Measurements from ENCODE around the gene FAM3A. TPM values are rescaled to one million over a fixed set of nuclear protein-coding genes. Genes with fewer than 3 reads are reported as not detected.

The FAM3A gene
- total RNA-seq, 1 donor from 2014 or later, result 29.6 TPM

DNA sequence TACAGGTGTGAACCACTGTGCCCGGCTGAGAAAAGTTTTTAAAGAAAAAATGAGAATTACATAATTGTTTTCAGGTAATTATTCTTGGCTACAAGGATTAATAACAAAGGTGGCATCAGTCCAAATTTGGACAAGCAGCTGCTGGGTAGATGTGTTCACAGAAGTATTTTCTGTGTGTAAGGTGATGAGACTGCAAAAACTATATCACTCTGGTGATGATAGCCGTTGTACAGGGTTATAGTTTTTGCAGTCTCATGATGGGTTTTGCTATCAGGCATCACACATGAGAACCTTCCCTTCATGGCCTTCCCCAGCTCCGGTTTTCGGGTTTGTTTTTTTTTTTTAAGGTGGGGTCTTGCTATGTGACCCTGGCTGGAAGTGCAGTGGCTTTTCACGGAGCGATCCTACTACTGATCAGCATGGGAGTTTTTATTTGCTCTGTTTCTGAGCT, 20.5 kb downstream of the FAM3A start:
- no peak for DNase-seq (ENCODE audit: low spot score)
- peaks cover 2% of the 10 kb centered on the region for H3K27me3 Mint-ChIP-seq (ENCODE audit: unreplicated experiment)
- H3K36me3 Mint-ChIP-seq (ENCODE audit: low read depth, unreplicated experiment), result no peaks in the 10 kb centered on the region
- no peaks in the 10 kb centered on the region for H3K4me1 Mint-ChIP-seq (ENCODE audit: unreplicated experiment)
- TF ChIP-seq, protein P1, sequence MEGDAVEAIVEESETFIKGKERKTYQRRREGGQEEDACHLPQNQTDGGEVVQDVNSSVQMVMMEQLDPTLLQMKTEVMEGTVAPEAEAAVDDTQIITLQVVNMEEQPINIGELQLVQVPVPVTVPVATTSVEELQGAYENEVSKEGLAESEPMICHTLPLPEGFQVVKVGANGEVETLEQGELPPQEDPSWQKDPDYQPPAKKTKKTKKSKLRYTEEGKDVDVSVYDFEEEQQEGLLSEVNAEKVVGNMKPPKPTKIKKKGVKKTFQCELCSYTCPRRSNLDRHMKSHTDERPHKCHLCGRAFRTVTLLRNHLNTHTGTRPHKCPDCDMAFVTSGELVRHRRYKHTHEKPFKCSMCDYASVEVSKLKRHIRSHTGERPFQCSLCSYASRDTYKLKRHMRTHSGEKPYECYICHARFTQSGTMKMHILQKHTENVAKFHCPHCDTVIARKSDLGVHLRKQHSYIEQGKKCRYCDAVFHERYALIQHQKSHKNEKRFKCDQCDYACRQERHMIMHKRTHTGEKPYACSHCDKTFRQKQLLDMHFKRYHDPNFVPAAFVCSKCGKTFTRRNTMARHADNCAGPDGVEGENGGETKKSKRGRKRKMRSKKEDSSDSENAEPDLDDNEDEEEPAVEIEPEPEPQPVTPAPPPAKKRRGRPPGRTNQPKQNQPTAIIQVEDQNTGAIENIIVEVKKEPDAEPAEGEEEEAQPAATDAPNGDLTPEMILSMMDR (IDR thresholded peaks at IDR 0.05; ENCODE audit: unreplicated experiment), result no peak
- H3K27ac Mint-ChIP-seq (ENCODE audit: unreplicated experiment), result no peak overlapping the region
- H3K4me3 Mint-ChIP-seq (ENCODE audit: unreplicated experiment), result no peak overlapping the region
- H3K9me3 Mint-ChIP-seq (ENCODE audit: unreplicated experiment), result no peaks in the 10 kb centered on the region

DNA sequence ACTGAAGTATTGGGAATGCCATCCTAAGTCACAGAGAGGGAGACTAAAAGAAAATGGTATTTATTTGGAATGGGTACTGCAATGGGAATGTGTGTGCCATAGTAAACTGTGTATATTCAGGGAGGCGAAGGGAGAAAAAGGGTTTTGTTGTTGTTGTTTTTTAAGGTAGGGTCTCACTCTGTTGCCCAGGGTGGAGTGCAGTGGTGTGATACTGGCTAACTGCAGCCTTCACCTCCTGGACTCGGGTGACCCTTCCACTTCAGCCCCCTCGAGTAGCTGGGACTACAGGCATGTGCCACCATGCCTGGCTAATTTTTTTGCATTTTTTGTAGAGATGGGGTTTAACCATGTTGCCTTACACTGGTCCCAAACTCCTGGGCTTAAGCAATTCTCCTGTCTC, 21.3 kb downstream of the FAM3A start:
- Mint-ChIP-seq H3K27me3 (ENCODE audit: unreplicated experiment) (peaks cover 2% of the 10 kb centered on the region), H3K4me1 (ENCODE audit: unreplicated experiment) (peaks cover under 1% of the 10 kb centered on the region), H3K36me3 (ENCODE audit: low read depth, unreplicated experiment) (no peaks in the 10 kb centered on the region), H3K27ac (ENCODE audit: unreplicated experiment) (no peak overlapping the region), H3K4me3 (ENCODE audit: unreplicated experiment) (no peak overlapping the region), H3K9me3 (ENCODE audit: unreplicated experiment) (no peaks in the 10 kb centered on the region)
- no peak for DNase-seq (ENCODE audit: low spot score)
- TF ChIP-seq, protein P1 (IDR thresholded peaks at IDR 0.05; ENCODE audit: unreplicated experiment), result no peak

DNA sequence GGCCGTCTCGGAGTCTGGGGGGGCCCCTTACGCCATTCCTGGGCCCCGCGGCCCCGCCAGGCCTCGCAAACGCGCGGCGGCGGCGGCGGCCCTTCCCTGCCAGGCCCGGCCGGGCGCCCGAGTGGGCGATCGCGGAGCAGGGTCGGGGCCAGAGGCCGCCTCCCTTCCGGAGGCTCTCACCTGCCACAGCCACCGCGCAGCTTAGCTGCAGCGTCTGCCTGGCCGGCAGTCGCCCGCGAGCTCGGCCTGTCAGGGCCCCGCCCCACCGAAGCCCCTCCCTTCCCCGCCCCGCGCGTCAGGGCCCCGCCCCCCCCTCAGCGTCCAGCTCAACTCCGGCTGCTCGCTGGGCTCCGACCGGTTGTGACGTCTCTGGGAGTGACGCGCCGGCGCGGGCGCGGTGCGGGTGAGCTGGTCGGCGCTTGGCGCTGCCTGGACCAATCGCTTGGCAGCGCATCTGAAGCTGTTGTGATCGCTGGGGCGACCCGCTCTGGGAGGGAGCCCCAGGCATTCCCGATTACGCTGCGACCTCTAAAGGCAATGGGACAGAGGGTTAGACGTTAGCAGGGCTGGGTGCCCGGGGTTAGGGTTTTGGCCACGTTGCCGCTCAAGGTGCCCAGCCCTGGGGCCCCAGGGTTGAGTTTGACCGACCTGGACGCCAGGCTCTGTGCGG, 25.5 kb downstream of the FAM3A start, which contains the start of gene SLC10A3:
SLC10A3 (minus strand) TSS at position 216 of the 670 bp plus-strand sequence. CDS start 1,689 bp downstream, outside the sequence.
- H3K27me3 Mint-ChIP-seq (ENCODE audit: unreplicated experiment), result peaks cover 4% of the 10 kb centered on the region
- H3K4me3 Mint-ChIP-seq (ENCODE audit: unreplicated experiment), result peak within 1 kb of the TSS; percentile 88
- H3K36me3 Mint-ChIP-seq (ENCODE audit: low read depth, unreplicated experiment), result peaks cover 4% of the 10 kb centered on the region
- TF ChIP-seq, protein P1 (IDR thresholded peaks at IDR 0.05; ENCODE audit: unreplicated experiment), result no peak
- peak within 1 kb of the TSS; percentile 52 for H3K27ac Mint-ChIP-seq (ENCODE audit: unreplicated experiment)
- DNase-seq (ENCODE audit: low spot score), result peak; percentile 86
- no peaks in the 10 kb centered on the region for H3K9me3 Mint-ChIP-seq (ENCODE audit: unreplicated experiment)
- H3K4me1 Mint-ChIP-seq (ENCODE audit: unreplicated experiment), result peaks cover 2% of the 10 kb centered on the region

DNA sequence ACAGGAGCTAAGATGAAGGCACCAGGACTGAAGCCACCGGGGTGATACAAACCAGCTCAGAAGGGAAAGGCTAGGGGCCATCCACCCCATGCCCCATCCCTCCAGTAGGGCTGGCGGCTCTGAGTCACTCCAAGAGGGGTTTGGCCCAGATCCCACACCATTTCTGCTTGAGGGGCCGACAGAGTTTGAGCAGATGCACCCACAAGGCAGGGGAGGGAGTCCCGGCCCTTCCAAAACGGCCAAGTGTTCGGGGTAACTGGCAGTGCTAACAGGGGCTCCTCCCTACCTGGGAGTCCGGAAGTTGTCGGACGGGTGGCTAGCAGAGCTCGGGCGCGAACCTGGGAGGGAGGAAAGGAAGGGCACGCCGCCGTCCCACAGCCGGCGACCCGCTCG, 26.0 kb downstream of the FAM3A start:
- Mint-ChIP-seq H3K4me3 (ENCODE audit: unreplicated experiment) (peak overlapping the region; percentile 88), H3K27ac (ENCODE audit: unreplicated experiment) (no peak overlapping the region), H3K27me3 (ENCODE audit: unreplicated experiment) (peaks cover 4% of the 10 kb centered on the region), H3K9me3 (ENCODE audit: unreplicated experiment) (no peaks in the 10 kb centered on the region), H3K36me3 (ENCODE audit: low read depth, unreplicated experiment) (peaks cover 4% of the 10 kb centered on the region), H3K4me1 (ENCODE audit: unreplicated experiment) (peaks cover 2% of the 10 kb centered on the region)
- TF ChIP-seq, protein P1 (IDR thresholded peaks at IDR 0.05; ENCODE audit: unreplicated experiment), result no peak
- DNase-seq (ENCODE audit: low spot score), result no peak

DNA sequence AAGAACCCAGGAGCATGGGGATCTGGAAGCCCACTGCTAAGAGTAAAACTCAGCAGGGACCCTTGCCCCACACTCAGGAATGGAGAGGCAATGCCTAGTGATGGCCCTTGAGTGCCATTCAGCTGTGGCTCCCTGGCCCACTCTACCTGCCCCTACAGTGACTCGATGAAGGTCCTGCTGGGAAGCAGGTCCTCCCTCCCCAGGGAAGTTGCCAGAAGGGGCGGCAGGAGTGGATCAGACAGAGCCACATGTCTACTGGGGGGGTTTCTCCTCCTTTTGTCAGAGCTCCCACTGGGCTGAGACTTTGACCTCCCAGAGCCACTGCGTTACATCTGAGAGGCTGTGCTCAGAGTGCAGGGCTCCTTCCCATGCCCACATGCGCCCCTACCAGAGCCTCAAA, 26.9 kb downstream of the FAM3A start:
- Mint-ChIP-seq H3K27me3 (ENCODE audit: unreplicated experiment) (peaks cover 2% of the 10 kb centered on the region), H3K4me3 (ENCODE audit: unreplicated experiment) (peak overlapping the region; percentile 88), H3K36me3 (ENCODE audit: low read depth, unreplicated experiment) (peaks cover 4% of the 10 kb centered on the region), H3K27ac (ENCODE audit: unreplicated experiment) (no peak overlapping the region), H3K4me1 (ENCODE audit: unreplicated experiment) (peaks cover 2% of the 10 kb centered on the region), H3K9me3 (ENCODE audit: unreplicated experiment) (no peaks in the 10 kb centered on the region)
- DNase-seq (ENCODE audit: low spot score), result no peak
- TF ChIP-seq, protein P1 (IDR thresholded peaks at IDR 0.05; ENCODE audit: unreplicated experiment), result no peak
